Endothelial cell of umbilical vein (primary cell): ENCODE measurements around the gene RASL12.
"Not testable (repeated sequence)": the region's sequence is repeated elsewhere in the genome, so short reads cannot be mapped to it uniquely, and the experiment has no call there.

Experiments used
- CTCF ChIP-seq, 2 donors: IDR thresholded peaks; 1 replicate in 1 of 2; 2 replicates in 1 of 2; pipeline ENCODE4 v1.5.1; 2011; ENCODE audit warnings: low read length in 2 of 2, mild to moderate bottlenecking in 2 of 2, moderate library complexity in 2 of 2, control low read depth in 1 of 2, inconsistent platforms in 1 of 2, low read depth in 1 of 2; ENCODE audit not compliant: insufficient read depth in 1 of 2; ENCODE audit errors: extremely low read depth in 1 of 2
- POLR2A ChIP-seq: IDR thresholded peaks from 2 replicates; pipeline ENCODE4 v1.6.1; 2012; ENCODE audit warnings: low read depth, mild to moderate bottlenecking, control low read depth, low read length

- not testable (repeated sequence) for TF ChIP-seq CTCF (IDR thresholded peaks at IDR 0.05; ENCODE audit: extremely low read depth in 1 of 2, insufficient read depth in 1 of 2, low read depth in 1 of 2, low read length in 2 of 2); POLR2A
These were observed 23.6 kb downstream of the RASL12 start for GRCh38 chr15:65044218-65044617.
